AML-193 (cell line): ENCODE results near the gene ADRA2C.

ENCODE experiments used
- DNase-seq, 2 experiments: peaks; one replicate each; lab custom pipeline; 2025; lab: John Stamatoyannopoulos, UW

The ADRA2C gene

DNA sequence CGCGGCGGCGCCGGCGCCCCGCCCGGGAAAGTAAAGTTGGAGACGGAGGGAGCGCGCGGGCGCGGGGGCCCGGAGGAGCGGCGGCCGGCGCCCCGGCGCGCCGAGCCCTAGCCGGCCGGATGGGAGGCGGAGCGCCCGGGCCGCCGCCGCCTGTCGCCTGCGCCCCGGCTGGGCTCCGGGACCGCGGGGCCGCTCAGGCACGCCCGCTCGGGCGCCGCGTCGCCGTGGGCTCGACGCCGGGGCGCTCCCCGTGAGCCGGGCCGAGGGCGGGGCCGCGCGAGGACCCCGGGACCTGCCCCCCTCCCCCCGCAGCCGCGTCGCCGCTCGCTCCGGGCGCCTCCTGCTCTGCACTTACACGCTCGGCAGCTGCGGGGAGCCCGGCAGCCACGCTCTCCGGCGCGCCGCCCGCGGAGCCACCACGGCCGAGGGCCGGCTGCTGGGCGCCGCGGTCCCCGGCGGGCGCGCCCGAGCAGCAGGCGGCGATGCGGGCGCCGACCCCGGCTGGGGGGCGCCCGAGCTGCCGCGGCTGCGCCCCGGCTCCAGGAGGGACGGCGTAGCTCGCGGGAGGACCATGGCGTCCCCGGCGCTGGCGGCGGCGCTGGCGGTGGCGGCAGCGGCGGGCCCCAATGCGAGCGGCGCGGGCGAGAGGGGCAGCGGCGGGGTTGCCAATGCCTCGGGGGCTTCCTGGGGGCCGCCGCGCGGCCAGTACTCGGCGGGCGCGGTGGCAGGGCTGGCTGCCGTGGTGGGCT, at the start of gene ADRA2C:
Gene ADRA2C (plus strand): TSS at position 350 of the 749 bp plus-strand sequence. CDS start 222 bp downstream, at position 572.
- DNase-seq, result no peak

DNA sequence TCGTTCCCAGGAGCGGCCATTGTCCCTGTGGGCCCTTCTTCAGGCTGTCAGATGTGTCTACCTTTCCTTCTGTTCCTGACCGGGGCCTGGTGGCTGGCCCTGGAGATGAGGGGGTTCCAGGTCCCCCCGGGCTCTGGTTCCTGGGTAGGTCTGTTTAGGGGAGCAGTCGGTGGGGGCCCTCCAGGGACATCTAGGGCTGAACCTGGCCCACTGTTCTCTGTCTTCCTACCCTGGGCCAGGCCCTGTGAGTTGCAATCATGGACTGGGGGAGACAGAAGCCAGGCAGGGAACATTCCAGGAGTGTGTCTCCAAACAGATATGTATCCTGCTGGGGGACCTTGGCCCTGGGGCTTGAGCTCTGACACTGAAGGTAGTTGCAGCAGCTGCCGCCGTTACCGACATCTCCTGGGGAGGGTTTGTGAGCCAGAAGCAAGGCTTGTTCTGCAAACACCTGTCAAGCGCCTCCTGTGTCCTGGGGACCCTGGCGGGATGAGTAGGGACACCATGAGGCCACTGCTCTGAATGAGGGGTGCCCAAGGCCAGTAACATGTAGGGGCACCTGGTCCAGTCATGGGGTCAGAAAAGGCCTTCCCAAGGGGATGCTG, 49.5 kb upstream of the ADRA2C start:
- DNase-seq, result no peak

DNA sequence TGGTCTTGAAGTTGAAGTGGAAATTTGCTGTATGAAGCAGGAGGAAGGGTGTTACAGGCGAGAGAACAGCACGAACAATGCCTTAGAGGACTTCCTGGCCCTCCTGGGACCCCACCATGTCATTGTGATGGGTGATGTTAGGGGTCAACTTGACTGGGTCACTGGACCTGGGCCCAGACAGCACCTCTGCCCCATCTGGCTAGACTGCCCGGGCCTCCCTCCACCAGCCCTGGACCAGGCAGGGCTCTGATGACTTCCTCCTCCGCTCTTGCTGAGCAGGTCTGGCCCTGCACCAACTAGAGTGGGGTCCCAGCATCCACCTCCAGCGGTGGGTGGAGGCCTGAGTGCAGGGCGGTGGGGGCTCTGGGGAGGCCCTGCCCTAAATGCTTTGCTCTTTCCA, 48.9 kb upstream of the ADRA2C start:
- DNase-seq, result no peak

DNA sequence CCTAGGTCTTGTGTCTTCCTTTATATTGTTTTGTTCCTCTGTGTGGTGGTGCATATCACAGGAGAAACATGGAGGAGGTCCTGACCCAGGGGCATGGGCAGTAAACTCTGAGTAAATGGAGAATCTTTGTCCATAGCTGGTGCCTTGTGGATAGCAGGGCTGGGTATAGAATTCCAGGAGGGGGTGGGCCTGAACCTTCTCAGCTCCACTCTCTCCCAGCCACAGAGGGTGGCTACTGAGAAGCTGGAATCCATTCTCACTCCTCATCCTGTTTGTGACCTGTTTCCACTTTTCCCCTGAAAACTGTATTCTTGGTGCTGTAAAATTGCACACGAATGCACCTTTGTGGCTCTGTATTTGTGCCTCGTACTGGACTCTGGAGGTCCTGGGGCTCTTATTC, 47.7 kb upstream of the ADRA2C start:
- DNase-seq, result no peak

DNA sequence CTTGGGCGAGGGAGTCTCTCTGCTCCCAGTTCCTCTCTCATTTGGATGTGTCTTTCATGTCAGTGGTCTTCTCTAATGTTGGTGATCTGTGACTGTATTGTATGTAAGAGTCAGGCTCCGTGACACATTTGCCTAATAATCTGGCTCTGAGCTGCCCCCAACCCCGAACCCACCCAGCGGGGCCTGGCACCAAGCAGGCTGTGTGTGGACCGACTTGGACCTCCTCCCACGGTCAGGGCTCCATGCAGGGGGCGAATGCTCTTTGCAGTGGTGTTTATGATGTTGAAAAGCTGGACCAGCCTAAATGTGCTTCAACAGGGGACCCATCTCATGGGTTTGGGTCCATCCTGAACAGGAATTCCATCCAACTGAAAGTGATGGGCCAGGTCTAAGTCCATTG, 47.0 kb upstream of the ADRA2C start:
- no peak for DNase-seq

DNA sequence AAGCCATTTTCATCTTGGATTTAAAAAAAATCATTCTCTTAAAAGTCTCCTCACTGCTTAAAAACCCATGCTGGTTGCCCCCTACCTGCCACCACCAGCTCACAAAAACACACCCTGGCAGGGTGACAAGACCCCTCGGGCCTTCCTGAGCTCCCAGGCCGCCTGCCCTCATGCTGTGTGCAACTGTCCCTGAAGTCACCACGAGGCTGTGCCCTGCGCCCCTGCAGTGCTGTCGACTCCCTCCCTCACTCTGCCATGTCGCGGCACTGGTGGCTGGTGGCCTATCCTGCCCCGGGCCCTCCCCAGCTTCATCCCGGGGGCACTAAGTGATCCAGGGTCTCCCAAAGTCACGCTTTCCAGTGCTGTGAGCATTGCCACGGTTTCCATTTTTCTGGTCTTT, 46.3 kb upstream of the ADRA2C start:
- DNase-seq, result no peak

DNA sequence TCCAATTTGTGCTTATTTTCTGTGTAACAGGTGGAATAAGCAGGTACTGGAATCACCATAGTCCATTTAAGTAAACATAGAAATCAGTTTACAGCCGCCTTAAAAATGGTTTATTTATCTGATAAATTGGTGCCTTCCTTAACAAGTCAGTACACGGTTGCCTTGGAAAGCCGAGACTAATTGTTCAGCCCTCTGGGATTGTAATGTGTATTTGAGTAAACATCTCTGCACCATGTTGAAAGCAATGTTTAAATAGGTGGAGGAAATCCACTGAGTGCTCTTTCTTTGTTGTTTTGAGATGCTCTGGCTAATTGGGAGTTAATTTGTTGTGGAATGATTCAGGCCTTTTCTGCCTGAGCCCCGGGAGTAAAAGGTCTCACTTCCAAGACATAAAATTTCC, 45.7 kb upstream of the ADRA2C start:
- no peak for DNase-seq

DNA sequence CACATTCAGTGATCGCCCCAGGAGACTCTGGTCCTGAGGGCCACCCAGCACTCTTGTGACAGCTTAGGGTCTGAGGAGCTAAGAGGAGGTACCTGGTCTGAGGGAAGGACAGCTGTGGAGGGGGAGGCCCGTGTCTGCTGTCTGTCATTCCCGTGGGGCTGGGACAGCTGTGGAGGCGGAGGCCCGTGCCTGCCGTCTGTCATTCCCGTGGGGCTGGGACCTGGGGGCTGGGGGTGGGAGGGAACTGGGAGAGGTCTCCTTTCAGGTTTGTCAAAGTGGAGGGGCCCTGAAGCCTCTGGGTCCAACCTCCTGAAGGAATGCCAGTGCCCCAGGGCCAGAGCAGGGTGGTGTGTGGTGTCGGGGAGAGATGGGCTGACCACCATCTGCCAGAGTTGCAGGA, 45.0 kb upstream of the ADRA2C start:
- DNase-seq, result no peak

DNA sequence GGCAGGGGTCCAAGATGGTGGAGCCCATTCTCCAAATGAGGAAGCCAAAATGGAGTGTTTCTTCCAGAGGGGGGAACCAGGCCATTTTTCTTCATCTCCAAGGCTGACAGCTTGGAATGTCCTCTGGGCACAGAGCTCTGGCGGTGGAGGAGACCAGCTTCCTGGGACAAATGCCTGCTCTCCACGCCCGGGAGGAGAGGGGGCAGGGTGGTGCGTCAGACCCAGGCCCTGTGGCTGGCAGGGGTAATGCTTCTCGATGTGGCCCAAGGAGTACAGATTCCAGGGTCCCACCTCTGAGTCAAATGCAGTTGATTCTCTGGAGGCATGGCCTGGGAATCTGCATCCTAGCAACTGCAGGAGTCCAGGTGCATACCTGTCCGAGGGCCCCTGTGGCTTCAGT, 44.6 kb upstream of the ADRA2C start:
- no peak for DNase-seq

DNA sequence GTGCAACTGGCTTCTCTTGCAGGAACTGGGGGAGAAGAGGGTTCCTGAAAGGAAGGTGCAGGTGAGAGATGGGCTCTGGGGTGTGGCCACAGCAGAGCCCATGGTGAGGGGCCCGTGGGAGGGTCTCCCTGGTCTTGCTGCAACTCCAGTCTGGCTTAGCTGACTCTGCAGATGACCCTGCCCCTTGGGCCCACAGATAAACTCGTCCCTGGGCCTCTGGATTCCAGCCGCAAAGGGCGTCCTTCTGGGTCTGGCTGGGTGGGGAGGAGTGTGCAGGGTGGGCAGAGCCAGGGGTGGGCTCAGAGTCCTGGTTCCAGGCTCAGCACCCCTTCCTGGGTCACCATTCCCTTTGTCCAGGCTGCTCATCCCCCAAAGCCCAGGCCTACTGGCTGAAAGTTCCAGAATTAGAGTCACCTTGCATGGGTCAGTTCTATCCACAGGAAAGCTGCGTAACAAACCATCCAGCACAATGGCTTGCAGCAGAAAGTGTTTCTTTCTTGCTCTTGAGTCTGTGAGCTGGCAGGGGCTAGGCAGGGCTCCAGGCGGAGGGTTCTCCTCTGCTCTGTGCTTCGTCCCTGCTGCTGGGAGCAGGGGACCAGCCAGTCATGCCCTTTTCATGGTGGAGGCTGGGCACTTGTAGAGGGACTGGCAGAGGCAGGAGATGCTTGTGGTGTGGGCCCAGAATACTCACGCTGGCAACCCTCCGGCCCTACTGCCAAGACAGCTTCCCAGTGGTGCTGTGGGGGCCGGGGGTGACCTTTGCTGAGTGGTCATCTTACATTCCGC, 43.5 kb upstream of the ADRA2C start:
- no peak for DNase-seq

DNA sequence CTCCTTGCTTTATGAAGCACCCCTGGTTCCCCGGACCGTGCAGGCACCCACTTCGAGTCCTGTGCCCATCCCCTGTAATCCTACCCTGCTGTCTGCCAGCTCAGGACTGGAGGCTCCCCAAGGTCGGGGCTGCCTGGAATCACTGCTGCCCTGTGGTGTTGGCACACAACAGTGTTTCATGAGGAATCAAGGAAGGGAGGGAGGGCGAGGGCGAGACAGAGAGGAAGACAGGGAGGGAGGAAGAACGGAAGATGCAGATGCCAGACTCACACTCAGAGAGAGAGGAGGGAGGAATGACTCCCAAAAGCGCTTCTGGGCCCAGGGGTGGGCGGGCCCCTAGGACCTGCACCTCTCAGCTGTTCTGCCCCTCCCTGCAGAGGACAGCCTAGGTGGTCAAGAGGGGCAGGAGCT, 42.9 kb upstream of the ADRA2C start:
- no peak for DNase-seq

DNA sequence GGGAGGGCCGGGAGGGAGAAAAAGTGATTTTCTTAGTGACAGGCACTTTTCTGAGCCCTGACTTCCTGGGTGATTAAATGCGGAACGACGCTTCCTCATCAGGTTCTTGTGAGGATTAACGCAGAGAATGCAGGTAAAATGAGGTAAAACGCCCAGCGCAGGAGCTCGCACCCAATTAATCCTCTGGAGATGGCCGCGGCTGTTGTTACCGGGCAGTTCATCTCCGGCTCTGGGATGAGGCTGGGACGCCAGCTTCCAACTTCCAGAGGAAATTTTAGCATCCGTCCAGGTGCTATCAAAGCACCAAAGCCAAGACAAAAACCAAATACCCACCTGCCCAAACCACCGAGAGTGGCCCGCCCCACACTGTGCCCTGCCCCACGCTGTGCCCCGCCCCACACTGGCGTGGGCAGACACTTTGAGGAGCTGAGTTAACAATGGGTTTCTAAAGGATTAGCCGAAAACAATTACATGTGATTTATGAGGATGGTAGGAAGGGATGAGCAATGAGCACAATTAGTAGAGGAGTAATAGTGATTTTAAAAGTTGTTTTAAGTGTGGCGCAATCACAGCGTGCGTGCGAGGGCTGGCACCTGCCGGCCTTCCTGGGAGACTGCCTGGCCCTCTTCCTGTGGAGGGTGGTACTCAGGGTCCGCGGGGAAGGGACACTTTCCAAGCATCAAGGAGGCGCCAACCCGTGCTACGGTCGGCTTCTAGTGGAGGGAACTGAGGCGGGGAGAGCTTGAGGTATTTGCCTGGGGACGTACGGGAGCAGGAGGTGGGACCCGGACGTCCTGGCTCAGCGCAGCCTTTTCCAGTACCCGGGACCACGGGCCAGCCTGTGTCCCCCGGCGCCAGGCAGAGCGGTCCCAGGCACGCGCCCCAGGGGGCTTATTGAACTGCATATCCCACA, 41.6 kb upstream of the ADRA2C start:
- DNase-seq, result no peak

DNA sequence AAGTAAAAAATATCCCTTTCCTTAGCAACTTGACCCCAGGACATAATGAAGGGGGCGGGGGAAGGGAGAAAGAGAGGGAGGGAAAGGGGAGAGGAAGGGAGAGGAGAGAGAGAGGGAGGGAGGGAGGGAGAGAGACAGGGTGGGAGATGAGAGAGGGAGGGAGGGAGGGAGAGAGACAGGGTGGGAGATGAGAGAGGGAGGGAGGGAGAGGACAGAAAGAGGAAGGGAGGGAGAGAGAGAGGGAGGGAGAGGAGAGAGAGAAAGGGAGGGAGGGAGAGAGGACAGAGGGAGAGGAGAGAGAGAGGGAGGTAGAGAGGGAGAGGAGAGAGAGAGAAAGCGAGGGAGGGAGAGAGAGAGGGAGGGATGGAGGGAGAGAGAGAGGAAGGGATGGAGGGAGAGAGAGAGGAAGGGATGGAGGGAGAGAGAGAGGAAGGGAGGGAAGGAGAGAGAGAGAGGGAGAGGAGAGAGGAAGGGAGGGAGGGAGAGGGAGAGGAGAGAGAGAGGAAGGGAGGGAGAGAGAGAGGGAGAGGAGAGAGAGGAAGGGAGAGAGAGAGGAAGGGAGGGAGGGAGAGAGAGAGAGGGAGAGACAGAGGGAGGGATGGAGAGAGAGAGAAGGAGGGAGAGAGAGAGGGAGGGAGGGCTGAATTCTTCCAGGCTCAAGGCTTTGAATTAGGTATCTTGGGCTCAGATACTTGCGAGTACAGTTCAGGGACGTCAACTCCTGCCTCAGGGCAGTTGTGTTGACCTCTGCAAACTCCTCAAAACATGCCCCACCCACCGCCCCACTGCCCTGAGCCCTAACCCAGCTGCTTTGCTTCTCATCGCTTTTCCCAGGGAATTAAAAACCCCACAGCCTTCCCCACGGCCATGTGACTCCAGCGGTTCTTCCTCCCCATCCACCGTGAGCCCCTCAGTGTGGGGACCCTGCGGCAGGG, 40.0 kb upstream of the ADRA2C start:
- DNase-seq, result no peak

DNA sequence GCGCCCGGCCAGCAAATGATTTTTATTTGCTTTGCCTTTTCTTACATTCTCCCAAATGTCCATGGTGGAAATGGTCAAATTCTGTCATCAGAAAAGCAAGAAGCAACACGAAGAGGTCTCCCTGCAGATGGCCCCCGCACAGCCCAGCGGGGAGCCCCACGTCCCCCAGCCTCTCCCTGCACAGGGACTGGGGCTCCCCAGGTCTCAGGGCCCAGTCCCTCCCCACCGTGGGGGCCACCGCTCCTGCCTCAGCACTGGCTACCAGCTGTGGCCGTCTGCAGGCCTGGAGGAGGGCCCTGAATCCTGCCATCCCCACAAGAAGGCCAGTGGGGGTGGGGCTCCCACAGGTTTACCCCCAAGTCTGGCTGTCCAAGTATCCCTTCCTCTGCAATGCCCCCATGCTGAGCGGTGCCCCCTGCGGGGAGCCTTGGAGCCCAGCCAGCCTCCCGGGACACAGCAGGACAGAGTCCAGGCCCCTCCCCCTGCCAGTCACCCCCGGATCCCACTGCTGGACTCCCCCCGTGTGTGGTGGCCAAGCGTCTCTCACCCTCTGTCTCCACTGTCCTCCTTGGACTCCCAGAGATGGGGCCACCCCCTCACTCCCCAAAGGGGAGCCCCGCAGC, 38.2 kb upstream of the ADRA2C start:
- DNase-seq, result no peak

DNA sequence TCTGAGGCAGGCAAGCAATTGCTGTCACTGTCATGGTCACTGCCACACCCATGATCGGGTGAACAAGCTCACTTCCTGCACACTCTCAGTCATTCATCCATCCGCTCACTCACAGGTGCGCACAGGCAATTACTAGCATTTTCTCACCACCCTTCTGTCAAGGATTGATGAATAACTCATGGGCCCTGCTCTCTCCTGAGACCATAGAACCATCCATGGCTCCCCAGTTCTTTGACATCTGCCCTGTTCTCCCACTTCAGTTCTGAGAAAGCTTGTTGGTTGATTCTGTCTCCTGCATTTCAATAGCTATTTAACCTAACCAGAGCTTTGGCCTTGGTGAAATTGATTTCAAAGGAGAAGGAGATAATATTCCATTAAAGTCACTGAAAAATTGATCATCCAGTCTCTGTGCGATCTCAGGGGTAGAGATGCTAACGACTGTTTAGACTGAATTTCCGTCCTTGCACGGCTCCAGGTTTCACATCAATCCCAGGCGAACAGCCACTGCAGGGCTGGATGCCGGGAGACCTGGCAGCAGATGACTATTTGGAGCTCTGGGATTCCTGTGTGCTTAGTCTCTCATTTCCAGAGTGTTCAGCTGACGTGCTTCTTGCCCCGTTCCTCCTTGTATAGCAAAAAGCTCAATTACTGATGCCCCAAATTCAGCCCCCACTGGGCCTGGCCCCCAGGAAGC, 36.9 kb upstream of the ADRA2C start:
- no peak for DNase-seq

DNA sequence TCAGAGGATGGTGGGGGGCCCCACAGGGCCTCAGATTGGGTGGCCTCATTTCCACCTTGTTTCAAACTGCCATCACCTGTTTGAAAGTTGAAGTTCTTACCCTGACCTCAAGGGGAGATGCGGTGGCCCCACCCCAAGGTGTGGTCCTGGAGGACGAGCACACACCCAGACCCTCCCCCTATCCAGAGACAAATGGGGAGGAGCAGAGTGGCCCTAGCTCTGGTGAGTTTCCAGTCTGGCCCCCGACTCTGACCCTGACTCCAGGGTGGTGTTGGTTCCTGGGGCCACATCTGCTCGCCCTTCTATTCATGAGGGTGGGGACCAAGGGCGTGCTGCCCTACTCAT, 36.3 kb upstream of the ADRA2C start:
- no peak for DNase-seq

DNA sequence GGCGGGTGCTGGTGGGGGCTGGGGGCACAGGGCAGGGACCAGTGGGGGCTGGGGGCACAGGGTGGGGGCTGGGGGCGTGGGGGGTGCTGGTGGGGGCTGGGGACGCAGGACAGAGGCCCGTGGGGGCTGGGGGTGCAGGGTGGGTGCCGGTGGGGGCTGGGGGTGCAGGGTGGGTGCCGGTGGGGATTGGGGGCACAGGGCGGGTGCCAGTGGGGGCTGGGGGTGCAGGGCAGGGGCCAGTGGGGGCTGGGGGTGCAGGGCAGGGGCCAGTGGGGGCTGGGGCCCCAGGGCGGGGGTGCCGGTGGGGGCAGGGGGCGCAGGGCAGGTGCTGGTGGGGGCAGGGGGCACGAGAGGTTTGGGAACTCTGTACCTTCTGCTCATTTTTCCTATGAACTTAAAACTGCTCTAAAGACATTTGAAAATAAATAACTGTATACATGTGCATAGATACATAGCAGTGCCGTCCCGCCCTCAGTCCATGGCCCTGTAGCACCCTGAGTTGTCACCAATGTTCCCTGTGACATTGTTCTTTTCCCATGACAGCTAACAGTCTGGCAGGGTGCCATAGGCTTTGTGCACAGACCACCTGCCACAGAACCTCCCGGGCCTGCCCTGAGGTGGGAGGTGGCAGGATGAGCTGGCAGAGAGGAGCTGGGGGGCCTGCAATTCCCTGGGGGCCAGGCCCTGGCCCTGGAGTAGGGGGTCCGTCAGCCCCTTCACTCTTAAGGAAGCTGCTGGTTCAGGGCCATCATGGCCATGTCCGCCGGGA, 35.6 kb upstream of the ADRA2C start:
- DNase-seq, result no peak

DNA sequence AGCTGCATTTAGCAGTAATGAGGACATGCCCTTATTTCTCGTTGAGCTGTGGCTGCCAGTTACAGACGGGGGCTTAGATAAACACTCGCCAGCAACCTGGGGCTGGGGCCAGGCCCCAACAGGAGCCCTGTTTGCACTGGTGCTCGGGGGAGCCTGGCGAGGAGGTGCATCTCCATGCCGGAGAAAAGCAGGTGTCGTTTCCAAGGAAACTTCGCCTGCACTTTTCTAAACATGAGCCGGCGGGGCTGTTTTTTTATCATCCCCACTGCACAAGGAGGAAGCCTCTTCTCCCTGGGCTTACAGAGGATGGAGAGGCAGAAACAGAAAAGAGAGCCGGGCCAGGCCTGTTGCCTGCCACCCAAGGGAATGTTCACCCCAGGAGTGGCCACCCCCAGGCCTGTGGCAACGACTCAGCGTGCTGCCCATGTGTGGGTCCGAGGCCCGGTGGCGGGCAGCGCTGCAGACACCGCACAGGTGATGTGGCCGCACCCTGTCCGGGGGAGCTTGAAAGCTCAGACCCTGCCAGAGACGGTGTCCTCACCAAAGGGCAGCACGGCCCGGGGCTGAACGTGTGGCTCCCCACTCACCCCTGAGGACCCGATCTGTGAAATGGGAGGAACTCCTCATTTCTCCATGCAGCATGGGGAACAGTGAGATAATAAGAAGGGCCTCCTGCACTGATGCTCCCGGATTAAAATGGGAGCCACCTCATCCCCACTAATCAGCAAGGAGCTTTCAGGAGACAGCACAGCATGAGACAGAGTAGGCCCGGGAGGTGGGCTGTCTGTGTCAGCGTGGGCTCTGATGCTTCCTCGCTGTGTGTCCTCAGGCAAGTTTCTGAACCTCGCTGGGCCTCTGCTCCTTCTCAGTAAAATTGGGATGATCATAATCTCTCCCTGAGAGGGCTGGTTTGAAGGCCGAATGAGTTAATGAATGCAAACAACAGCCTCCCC, 33.8 kb upstream of the ADRA2C start:
- no peak for DNase-seq
